IMR-90 (cell line): ENCODE data around the gene TMCC1. TPM values are rescaled to one million over a fixed set of nuclear protein-coding genes. Genes with fewer than 3 reads are reported as not detected.

Experiments
- ATAC-seq: fragments of 200-7000 bp; cut with Tn5 transposase; 2 replicates; pipeline ENCODE4 v1.9.1; 2020; ENCODE audit warnings: low read depth, mild to moderate bottlenecking, moderate library complexity
- BruUV-seq: library from RNA; stranded (reverse); fragments of 400-500 nt; replicated peaks from 2 replicates; lab custom pipeline; 2021; lab: Mats Ljungman, UMichigan
- CTCF ChIA-PET: fragments of 300-600 bp; formaldehyde crosslinking; extraction: SDS; loops from one replicate; lab custom pipeline; 2021; ENCODE audit warnings: antibody characterized with exemption; lab: Yijun Ruan, JAX
- POLR2A ChIA-PET: fragments of 300-600 bp; sonication (Branson Sonifier 250); formaldehyde crosslinking; loops from one replicate; lab custom pipeline; 2022; ENCODE audit warnings: antibody characterized with exemption; ENCODE audit not compliant: unreplicated experiment; lab: Charles Lee
- DNase-seq: peaks from one replicate; pipeline ENCODE4 v3.0.0; 2013
- H2AFZ ChIP-seq: replicated peaks from 2 replicates; pipeline ENCODE3; 2013; ENCODE audit warnings: low read length, mild to moderate bottlenecking; ENCODE audit not compliant: poor library complexity
- H2AK5ac ChIP-seq: 2 replicates; pipeline ENCODE4 v1.6.1; 2013; ENCODE audit warnings: low read depth, low read length, inconsistent platforms
- H2AK9ac ChIP-seq: replicated peaks from 2 replicates; pipeline ENCODE3; 2013; ENCODE audit warnings: mild to moderate bottlenecking, low read depth, low read length, moderate library complexity; ENCODE audit not compliant: poor library complexity
- H2BK120ac ChIP-seq: 2 replicates; pipeline ENCODE4 v1.6.1; 2013; ENCODE audit warnings: low read depth, low read length, inconsistent platforms
- H2BK15ac ChIP-seq: 3 replicates; pipeline ENCODE4 v1.6.1; 2013; ENCODE audit warnings: low read depth, low read length, inconsistent platforms
- H2BK20ac ChIP-seq: 2 replicates; pipeline ENCODE4 v1.6.1; 2013; ENCODE audit warnings: low read depth, mild to moderate bottlenecking, inconsistent platforms, low read length, moderate library complexity
- H2BK5ac ChIP-seq: 2 replicates; pipeline ENCODE4 v1.6.1; 2013; ENCODE audit warnings: mild to moderate bottlenecking, low read depth, low read length, inconsistent platforms; ENCODE audit not compliant: poor library complexity, severe bottlenecking
- H3K14ac ChIP-seq: replicated peaks from 2 replicates; pipeline ENCODE4 v1.6.1; 2013; ENCODE audit warnings: low read depth, low read length, inconsistent platforms
- H3K18ac ChIP-seq: 2 replicates; pipeline ENCODE4 v1.6.1; 2013; ENCODE audit warnings: low read depth, low read length, control low read depth
- H3K23ac ChIP-seq: 2 replicates; pipeline ENCODE4 v1.6.1; 2013; ENCODE audit warnings: low read depth, low read length, inconsistent platforms
- H3K27ac ChIP-seq: 2 replicates; pipeline ENCODE4 v1.5.1; 2013; ENCODE audit warnings: mild to moderate bottlenecking, control low read depth, low read length; ENCODE audit not compliant: insufficient read depth
- H3K27me3 ChIP-seq: 2 replicates; pipeline ENCODE4 v1.6.1; 2013; ENCODE audit warnings: low read length; ENCODE audit not compliant: control insufficient read depth, insufficient read depth
- H3K36me3 ChIP-seq: 2 replicates; pipeline ENCODE4 v1.6.1; 2013; ENCODE audit warnings: low read length, mixed read lengths; ENCODE audit not compliant: control insufficient read depth, insufficient read depth
- H3K4ac ChIP-seq: 2 replicates; pipeline ENCODE4 v1.6.1; 2013; ENCODE audit warnings: low read depth, low read length, inconsistent platforms
- H3K4me1 ChIP-seq: 2 replicates; pipeline ENCODE4 v1.6.1; 2013; ENCODE audit warnings: low read length, mixed read lengths; ENCODE audit not compliant: control insufficient read depth, insufficient read depth
- H3K4me2 ChIP-seq: 2 replicates; pipeline ENCODE4 v1.6.1; 2013; ENCODE audit warnings: low read depth, mild to moderate bottlenecking, control low read depth, low read length, moderate library complexity
- H3K4me3 ChIP-seq: 2 replicates; pipeline ENCODE4 v1.5.1; 2013; ENCODE audit warnings: low read depth, mild to moderate bottlenecking, control low read depth, low read length, moderate library complexity; ENCODE audit not compliant: insufficient read depth
- H3K56ac ChIP-seq: 2 replicates; pipeline ENCODE4 v1.6.1; 2013; ENCODE audit warnings: low read length, inconsistent platforms; ENCODE audit not compliant: insufficient read depth; ENCODE audit errors: extremely low read depth
- H3K79me1 ChIP-seq, 2 experiments: 2 replicates each; pipeline ENCODE4 v1.6.1; 2013; ENCODE audit warnings: low read length in 2 of 2, inconsistent platforms in 1 of 2, low read depth in 1 of 2
- H3K9ac ChIP-seq: 2 replicates; pipeline ENCODE4 v1.6.1; 2013; ENCODE audit warnings: low read depth, low read length, control low read depth
- H3K9me1 ChIP-seq: 2 replicates; pipeline ENCODE4 v1.6.1; 2013; ENCODE audit warnings: low read length, inconsistent platforms; ENCODE audit not compliant: insufficient read depth
- H3K9me3 ChIP-seq: 2 replicates; pipeline ENCODE4 v1.6.1; 2013; ENCODE audit warnings: low read length; ENCODE audit not compliant: control insufficient read depth, insufficient read depth
- H4K20me1 ChIP-seq: 2 replicates; pipeline ENCODE4 v1.6.1; 2013; ENCODE audit warnings: low read length, inconsistent platforms; ENCODE audit not compliant: insufficient read depth
- H4K5ac ChIP-seq: 2 replicates; pipeline ENCODE4 v1.6.1; 2013; ENCODE audit warnings: mild to moderate bottlenecking, low read depth, low read length, control low read depth
- H4K8ac ChIP-seq, 2 experiments: 2 replicates each; pipeline ENCODE4 v1.6.1; 2013; ENCODE audit warnings: low read depth in 2 of 2, low read length in 2 of 2, control low read depth in 1 of 2, inconsistent platforms in 1 of 2
- H4K91ac ChIP-seq: 2 replicates; pipeline ENCODE4 v1.6.1; 2013; ENCODE audit warnings: low read depth, low read length, inconsistent platforms; ENCODE audit not compliant: insufficient read depth
- CEBPB ChIP-seq: IDR thresholded peaks from 2 replicates; pipeline ENCODE4 v1.6.1; 2012; ENCODE audit warnings: low read depth, low read length, improper control_type of control experiment
- CHD1 ChIP-seq: IDR thresholded peaks from 2 replicates; pipeline ENCODE4 v1.6.1; 2012; ENCODE audit warnings: low read depth, low read length, improper control_type of control experiment
- FOS ChIP-seq: fragments of 150-350 bp; IDR thresholded peaks from 2 replicates; pipeline ENCODE4 v1.6.1; 2016; ENCODE audit warnings: low read depth, low read length
- MAFK ChIP-seq: IDR thresholded peaks from 2 replicates; pipeline ENCODE4 v1.6.1; 2012; ENCODE audit warnings: low read depth, low read length, improper control_type of control experiment
- MAZ ChIP-seq: IDR thresholded peaks from 2 replicates; pipeline ENCODE4 v1.6.1; 2012; ENCODE audit warnings: low read depth, mild to moderate bottlenecking, low read length, improper control_type of control experiment, moderate library complexity, borderline replicate concordance
- MXI1 ChIP-seq: IDR thresholded peaks from 2 replicates; pipeline ENCODE4 v1.6.1; 2012; ENCODE audit warnings: low read depth, mild to moderate bottlenecking, low read length, moderate library complexity, borderline replicate concordance
- POLR2A ChIP-seq: IDR thresholded peaks from 2 replicates; pipeline ENCODE4 v1.6.1; 2012; ENCODE audit warnings: mild to moderate bottlenecking, low read depth, low read length
- RAD21 ChIP-seq: IDR thresholded peaks from 2 replicates; pipeline ENCODE4 v1.6.1; 2012; ENCODE audit warnings: low read length, improper control_type of control experiment
- RFX5 ChIP-seq: IDR thresholded peaks from 2 replicates; pipeline ENCODE4 v1.8.0; 2012; ENCODE audit warnings: low read depth, mild to moderate bottlenecking, low read length, moderate library complexity
- SMC3 ChIP-seq: fragments of 150-350 bp; IDR thresholded peaks from 2 replicates; pipeline ENCODE4 v1.6.1; 2016; ENCODE audit warnings: low read depth, mild to moderate bottlenecking, antibody characterized with exemption, low read length, moderate library complexity
- WGBS, 2 experiments: methylation state at CpG; one replicate each; pipeline versions ENCODE4 v1.1.5 to v1.1.7; 2013; ENCODE audit warnings: missing lambda C conversion rate in 2 of 2; ENCODE audit not compliant: insufficient read length in 1 of 2; ENCODE audit errors: extremely low coverage in 2 of 2; 5-methylcytosine and 5-hydroxymethylcytosine counted together
- dilution Hi-C: fragments of 300-500 bp; cut with HindIII; formaldehyde crosslinking; loops from one replicate; pipeline ENCODE4 v1.14.3; 2018; ENCODE audit warnings: low sequenced_read_pairs; ENCODE audit not compliant: unreplicated experiment
- in situ Hi-C: fragments of 300-500 bp; cut with MboI; formaldehyde crosslinking; loops from 3 replicates; pipeline ENCODE4 v1.14.3; 2019; ENCODE audit warnings: low sequenced_read_pairs, inconsistent platforms, mixed read lengths
- intact Hi-C: fragments of 100-400 bp; cut with micrococcal nuclease; formaldehyde crosslinking; loops from 2 replicates; pipeline ENCODE4 v1.10.0; 2022
- polyA plus RNA-seq, 3 experiments: library from polyadenylated mRNA; depleted of rRNA; stranded (reverse); fragments of >200 nt; gene quantifications; 2 replicates each; pipeline ENCODE4 v1.2.3, GENCODE V29; 2012; ENCODE audit warnings: low replicate concordance in 1 of 3
- total RNA-seq: library from RNA; depleted of rRNA; stranded (reverse); fragments of >200 nt; gene quantifications from 2 replicates; pipeline ENCODE4 v1.2.3, GENCODE V29; 2012
- TF ChIP-seq, protein P1 (sequence below): fragments of 150-350 bp; IDR thresholded peaks from 2 replicates; pipeline ENCODE4 v1.6.1; 2017; ENCODE audit warnings: mild to moderate bottlenecking, antibody characterized with exemption, low read length, low read depth
- TF ChIP-seq, protein P2 (sequence below): conservative IDR thresholded peaks from 2 replicates; pipeline ENCODE4 v1.5.1; 2012; ENCODE audit warnings: mild to moderate bottlenecking, low read depth, low read length, improper control_type of control experiment

The TMCC1 gene
- total and polyA plus RNA-seq, 2 of the 4 experiments (the other 2 are of a cell fraction) = 5.0 to 7.3 TPM

DNA sequence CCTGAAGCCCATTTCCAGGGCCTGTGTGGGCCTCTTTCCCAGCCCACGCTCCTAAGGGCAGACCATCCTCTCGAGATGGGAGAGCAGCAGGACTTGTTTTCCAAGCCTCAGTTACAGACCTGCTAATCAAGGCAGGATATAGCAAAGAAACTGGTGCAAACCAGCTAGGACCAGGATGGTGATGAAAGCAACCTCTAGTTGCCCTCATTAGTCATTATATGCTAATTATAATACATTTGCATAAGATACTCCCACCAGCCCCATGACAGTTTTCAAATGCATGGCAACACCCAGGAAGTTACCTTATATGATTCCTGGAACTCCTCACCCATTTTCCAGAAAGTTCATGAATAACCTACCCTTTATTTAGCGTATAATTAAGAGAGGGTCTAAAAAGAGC, 46.6 kb upstream of the TMCC1 start:
- intact Hi-C loops (no loop called here), in situ Hi-C loops (loop anchor here (5.0 kb wide), 1 partner anchor 157 kb away; no protein-coding TSS in a partner anchor)

More for the DNA sequence above, 46.6 kb upstream of the TMCC1 start:
- Histone ChIP-seq H2BK20ac (no peak overlapping the region), H3K56ac (no peak overlapping the region), H3K4me2 (no peak overlapping the region), H4K20me1 (no peaks in the 10 kb centered on the region), H2BK5ac (no peak overlapping the region), H3K79me1 (no peaks in the 10 kb centered on the region), H3K4me3 (no peak overlapping the region), H2AK5ac (no peak overlapping the region), H4K91ac (no peak overlapping the region), H3K36me3 (no peaks in the 10 kb centered on the region), H3K4ac (no peak overlapping the region), H2AK9ac (no peak overlapping the region), H4K5ac (no peak overlapping the region), H3K18ac (no peak overlapping the region), H4K8ac (no peak overlapping the region), H3K27ac (no peak overlapping the region), H2BK15ac (no peak overlapping the region), H3K4me1 (no peaks in the 10 kb centered on the region), H3K14ac (no peak overlapping the region), H3K9me3 (no peaks in the 10 kb centered on the region; the same call in 1 of the 2 replicates), H2BK120ac (no peak overlapping the region), H3K9ac (no peak overlapping the region), H3K27me3 (peaks cover 28% of the 10 kb centered on the region), H3K23ac (no peak overlapping the region), H2AFZ (no peak overlapping the region), H3K9me1 (no peaks in the 10 kb centered on the region)
- dilution Hi-C loops = no loop called here
- no CpG with 5 or more reads among the region's 3 CpGs for WGBS, 2 experiments
- CTCF ChIA-PET = no interaction called here
- POLR2A ChIA-PET = no interaction called here
- BruUV-seq = no TSS peak
- TF ChIP-seq MAFK (no peak), MAZ (no peak), SMC3 (no peak), RFX5 (no peak), RAD21 (no peak), MXI1 (no peak), CHD1 (no peak), POLR2A (no peak), CEBPB (no peak), FOS (no peak)
- TF ChIP-seq, protein P1, sequence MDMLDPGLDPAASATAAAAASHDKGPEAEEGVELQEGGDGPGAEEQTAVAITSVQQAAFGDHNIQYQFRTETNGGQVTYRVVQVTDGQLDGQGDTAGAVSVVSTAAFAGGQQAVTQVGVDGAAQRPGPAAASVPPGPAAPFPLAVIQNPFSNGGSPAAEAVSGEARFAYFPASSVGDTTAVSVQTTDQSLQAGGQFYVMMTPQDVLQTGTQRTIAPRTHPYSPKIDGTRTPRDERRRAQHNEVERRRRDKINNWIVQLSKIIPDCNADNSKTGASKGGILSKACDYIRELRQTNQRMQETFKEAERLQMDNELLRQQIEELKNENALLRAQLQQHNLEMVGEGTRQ = no peak
- TF ChIP-seq, protein P2, sequence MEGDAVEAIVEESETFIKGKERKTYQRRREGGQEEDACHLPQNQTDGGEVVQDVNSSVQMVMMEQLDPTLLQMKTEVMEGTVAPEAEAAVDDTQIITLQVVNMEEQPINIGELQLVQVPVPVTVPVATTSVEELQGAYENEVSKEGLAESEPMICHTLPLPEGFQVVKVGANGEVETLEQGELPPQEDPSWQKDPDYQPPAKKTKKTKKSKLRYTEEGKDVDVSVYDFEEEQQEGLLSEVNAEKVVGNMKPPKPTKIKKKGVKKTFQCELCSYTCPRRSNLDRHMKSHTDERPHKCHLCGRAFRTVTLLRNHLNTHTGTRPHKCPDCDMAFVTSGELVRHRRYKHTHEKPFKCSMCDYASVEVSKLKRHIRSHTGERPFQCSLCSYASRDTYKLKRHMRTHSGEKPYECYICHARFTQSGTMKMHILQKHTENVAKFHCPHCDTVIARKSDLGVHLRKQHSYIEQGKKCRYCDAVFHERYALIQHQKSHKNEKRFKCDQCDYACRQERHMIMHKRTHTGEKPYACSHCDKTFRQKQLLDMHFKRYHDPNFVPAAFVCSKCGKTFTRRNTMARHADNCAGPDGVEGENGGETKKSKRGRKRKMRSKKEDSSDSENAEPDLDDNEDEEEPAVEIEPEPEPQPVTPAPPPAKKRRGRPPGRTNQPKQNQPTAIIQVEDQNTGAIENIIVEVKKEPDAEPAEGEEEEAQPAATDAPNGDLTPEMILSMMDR = no peak
- ATAC-seq (no peak), DNase-seq (no peak)
